Peyer's patch (tissue), 4 donors: ENCODE results near the gene SPATA7.

Experiments used
- CTCF ChIP-seq, 6 experiments: fragments of 450-650 bp in 4 of 6; fragments of 200-600 bp in 2 of 6; sonication (generic) in 1 of 6; IDR thresholded peaks; one replicate each; pipeline ENCODE4 v1.5.1; 2017 to 2019; ENCODE audit warnings: antibody characterized with exemption in 6 of 6, mild to moderate bottlenecking in 3 of 6, moderate library complexity in 1 of 6
- POLR2A ChIP-seq, 2 donors: fragments of 450-650 bp; IDR thresholded peaks; one replicate each; pipeline ENCODE4 v1.5.1; 2017; ENCODE audit warnings: antibody characterized with exemption in 2 of 2, mild to moderate bottlenecking in 2 of 2, moderate library complexity in 2 of 2

DNA sequence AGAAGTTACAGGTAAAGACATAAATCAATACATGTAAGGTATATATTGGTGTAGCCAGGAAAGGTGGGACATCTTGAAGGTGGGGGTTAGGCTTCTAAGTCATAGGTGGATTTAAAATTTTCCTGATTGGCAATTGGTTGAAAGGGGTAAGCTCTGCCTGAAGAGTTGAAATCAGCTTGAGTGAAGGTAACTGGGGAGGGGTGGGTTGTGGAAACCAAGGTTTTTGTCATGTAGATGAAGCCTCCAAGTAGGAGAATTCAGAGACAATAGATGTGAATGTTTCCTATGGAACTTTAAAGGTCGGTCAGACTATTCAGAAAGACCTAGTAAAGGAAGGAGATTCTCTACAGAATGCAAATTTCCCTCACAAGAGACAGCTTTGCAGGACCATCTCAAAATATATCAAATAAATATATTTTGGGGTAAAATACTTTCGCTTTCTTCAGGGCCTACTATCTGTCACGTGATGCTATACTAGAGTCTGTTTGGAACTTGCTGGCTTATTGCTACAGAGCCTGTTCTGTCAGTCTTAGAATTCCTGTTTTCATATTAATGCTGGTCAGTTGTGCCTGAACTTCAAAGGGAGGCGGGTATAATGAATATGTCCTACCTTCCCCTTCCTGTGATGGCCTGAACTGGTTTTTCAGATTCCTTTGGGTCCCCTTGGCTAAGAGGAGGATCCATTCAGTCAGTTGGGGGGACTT lies 20.6 kb upstream of the SPATA7 start:
- TF ChIP-seq CTCF (IDR thresholded peaks at IDR 0.05) (no peak), POLR2A (IDR thresholded peaks at IDR 0.05) (no peak)
